Measurements from ENCODE around the gene AGBL4. TPM values are rescaled to one million over a fixed set of nuclear protein-coding genes. Genes with fewer than 3 reads are reported as not detected.

The AGBL4 gene
- total and polyA plus RNA-seq, 2 of the 4 experiments (the other 2 are of a cell fraction): not detected

DNA sequence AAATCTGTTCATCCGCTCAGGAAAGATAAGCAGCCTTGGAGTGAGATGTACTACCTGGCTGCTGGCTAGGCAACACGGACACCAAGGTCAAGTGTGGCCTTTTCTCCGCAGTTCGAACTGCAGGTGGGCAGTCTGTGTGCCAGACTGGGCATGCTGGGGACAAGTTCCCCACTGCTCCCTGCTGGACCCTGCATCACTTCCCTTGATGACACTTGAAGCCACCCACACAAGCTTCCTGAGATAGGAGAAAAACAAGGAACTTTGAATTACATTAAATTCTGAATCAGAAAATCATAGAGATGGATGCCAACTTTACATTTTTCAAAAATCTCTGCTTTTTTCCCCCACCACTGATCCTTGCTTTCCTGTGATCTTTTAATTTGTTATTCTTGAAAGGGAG is 1285.4 kb downstream of the AGBL4 start:
- dilution Hi-C loops (cut with HindIII; ENCODE audit: low sequenced_read_pairs, unreplicated experiment): no loop called here
- Histone ChIP-seq H4K8ac (ENCODE audit: low read depth in 2 of 2, low read length in 2 of 2) (no peak overlapping the region), H3K79me1 (ENCODE audit: low read depth in 1 of 2, low read length in 2 of 2) (no peaks in the 10 kb centered on the region), H3K27ac (ENCODE audit: insufficient read depth, low read length) (no peak overlapping the region), H3K18ac (ENCODE audit: low read depth, low read length) (no peak overlapping the region), H3K4ac (ENCODE audit: low read depth, low read length) (no peak overlapping the region), H2AFZ (replicated peaks; ENCODE audit: low read length, poor library complexity) (no peak overlapping the region), H3K56ac (ENCODE audit: extremely low read depth, insufficient read depth, low read length) (no peak overlapping the region), H2BK20ac (ENCODE audit: low read depth, low read length) (no peak overlapping the region), H4K20me1 (ENCODE audit: insufficient read depth, low read length) (no peaks in the 10 kb centered on the region), H3K4me1 (ENCODE audit: control insufficient read depth, insufficient read depth, low read length) (no peaks in the 10 kb centered on the region), H3K9me3 (ENCODE audit: control insufficient read depth, insufficient read depth, low read length) (no peaks in the 10 kb centered on the region), H3K4me2 (ENCODE audit: low read depth, low read length) (no peak overlapping the region), H4K91ac (ENCODE audit: insufficient read depth, low read depth, low read length) (no peak overlapping the region), H3K23ac (ENCODE audit: low read depth, low read length) (no peak overlapping the region), H2AK5ac (ENCODE audit: low read depth, low read length) (no peak overlapping the region), H3K27me3 (ENCODE audit: control insufficient read depth, insufficient read depth, low read length) (no peaks in the 10 kb centered on the region), H2AK9ac (replicated peaks; ENCODE audit: low read depth, low read length, poor library complexity) (no peak overlapping the region), H4K5ac (ENCODE audit: low read depth, low read length) (no peak overlapping the region), H3K9me1 (ENCODE audit: insufficient read depth, low read length) (no peaks in the 10 kb centered on the region), H3K4me3 (ENCODE audit: insufficient read depth, low read depth, low read length) (no peak overlapping the region), H3K9ac (ENCODE audit: low read depth, low read length) (no peak overlapping the region), H3K36me3 (ENCODE audit: control insufficient read depth, insufficient read depth, low read length) (peaks cover 4% of the 10 kb centered on the region; the same call in 1 of the 2 replicates), H2BK15ac (ENCODE audit: low read depth, low read length) (no peak overlapping the region), H2BK120ac (ENCODE audit: low read depth, low read length) (no peak overlapping the region), H3K14ac (replicated peaks; ENCODE audit: low read depth, low read length) (no peak overlapping the region), H2BK5ac (ENCODE audit: low read depth, low read length, poor library complexity, severe bottlenecking) (no peak overlapping the region)
- TF ChIP-seq FOS (IDR thresholded peaks at IDR 0.05; ENCODE audit: low read depth, low read length) (no peak), POLR2A (IDR thresholded peaks at IDR 0.05; ENCODE audit: low read depth, low read length) (no peak), SMC3 (IDR thresholded peaks at IDR 0.05; ENCODE audit: low read depth, low read length) (no peak), MAZ (IDR thresholded peaks at IDR 0.05; ENCODE audit: borderline replicate concordance, low read depth, low read length) (no peak), BHLHE40 (IDR thresholded peaks at IDR 0.05; ENCODE audit: low read depth, low read length) (no peak), CEBPB (IDR thresholded peaks at IDR 0.05; ENCODE audit: low read depth, low read length) (no peak), MAFK (IDR thresholded peaks at IDR 0.05; ENCODE audit: low read depth, low read length) (no peak), RAD21 (IDR thresholded peaks at IDR 0.05; ENCODE audit: low read length) (no peak)
- ChIA-PET CTCF (no interaction called here), POLR2A (ENCODE audit: unreplicated experiment) (no interaction called here)
- WGBS, 2 experiments (ENCODE audit: extremely low coverage in 2 of 2, insufficient read length in 1 of 2): no CpG with 5 or more reads among the region's 4 CpGs
- intact Hi-C loops (cut with micrococcal nuclease): no loop called here
- in situ Hi-C loops (cut with MboI; ENCODE audit: low sequenced_read_pairs): no loop called here
- DNase-seq (no peak), ATAC-seq (ENCODE audit: low read depth) (no peak)
- BruUV-seq (replicated peaks): no TSS peak
